ENCODE measurements around the gene MCRIP1. TPM values are rescaled to one million over a fixed set of nuclear protein-coding genes. Genes with fewer than 3 reads are reported as not detected.
A peak's percentile ranks its signal among the peaks of the same experiment; 100 is the strongest.

The MCRIP1 gene
- total and polyA plus RNA-seq, 2 of the 13 experiments (the other 11 are each of a cell fraction or from before 2014, with no cell fraction given), result 79.7 to 84.9 TPM

DNA sequence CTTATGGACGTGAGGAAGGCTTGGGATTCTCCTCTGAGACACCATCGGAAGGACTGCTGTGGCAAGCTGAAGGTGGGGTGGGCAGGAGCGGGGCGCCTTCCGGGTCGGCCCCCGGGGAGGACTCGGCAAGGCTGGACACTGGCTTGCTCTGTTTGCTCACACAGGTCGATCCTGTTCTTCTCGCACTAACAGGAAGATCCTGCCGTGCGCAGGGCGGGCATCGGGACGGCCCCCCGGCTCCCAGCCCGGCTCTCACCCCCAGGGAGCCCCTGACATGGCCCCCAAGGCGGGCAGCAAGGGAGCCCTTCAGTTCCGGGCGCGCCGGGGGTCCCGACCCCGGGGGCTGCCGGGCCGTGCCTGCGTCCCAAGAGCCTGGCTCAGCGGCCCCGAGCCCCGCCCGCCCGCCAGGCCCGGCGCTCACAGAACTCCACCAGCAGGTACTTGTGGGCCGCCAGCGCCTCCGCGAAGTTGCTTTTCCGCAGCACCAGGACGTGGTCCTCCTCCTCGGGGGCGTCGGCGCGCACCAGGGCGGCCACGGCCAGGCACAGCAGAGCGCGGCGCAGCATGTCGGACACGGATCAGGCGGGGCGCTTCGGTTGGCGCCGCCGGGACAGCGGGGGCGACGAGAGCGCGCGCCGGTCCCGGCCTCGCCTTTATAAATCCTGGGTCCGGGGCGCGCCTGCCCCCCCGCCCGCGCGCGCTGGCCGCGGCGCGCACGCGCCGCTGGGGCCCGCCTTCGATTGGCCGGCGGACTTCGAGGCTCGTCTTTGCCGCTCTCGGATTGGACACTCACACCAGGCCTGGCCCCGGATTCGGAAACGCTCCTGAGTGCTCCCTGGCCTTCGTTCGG lies 27.0 kb upstream of the MCRIP1 start, which contains the start of gene P4HB (continued):
- no peak for TF ChIP-seq BCL3 (CRISPR knock-in tag; IDR thresholded peaks at IDR 0.05)
- peak; percentile 46; the same call in 1 of the 2 replicates for TF ChIP-seq ZNF691 (CRISPR knock-in tag; IDR thresholded peaks at IDR 0.05; ENCODE audit: borderline replicate concordance, low read depth)
- TF ChIP-seq GATA4 (IDR thresholded peaks at IDR 0.05; ENCODE audit: borderline replicate concordance, low read depth), result peak; percentile 71; the same call in 1 of the 2 replicates
- peak; percentile 54; the same call in 1 of the 2 replicates for TF ChIP-seq ELF1 (CRISPR knock-in tag; IDR thresholded peaks at IDR 0.05)
- TF ChIP-seq MXI1 (IDR thresholded peaks at IDR 0.05; ENCODE audit: borderline replicate concordance, low read depth, low read length), result peak; percentile 85; the same call in 2 of the 3 replicates
- peak; percentile 76; the same call in 1 of the 2 replicates for TF ChIP-seq ZFP62 (CRISPR knock-in tag; IDR thresholded peaks at IDR 0.05)
- no peak; the same call in 1 of the 2 replicates for TF ChIP-seq ZBTB20 (CRISPR knock-in tag; IDR thresholded peaks at IDR 0.05; ENCODE audit: borderline replicate concordance, low read depth)
- TF ChIP-seq POGZ (CRISPR knock-in tag; IDR thresholded peaks at IDR 0.05), result no peak
- no peak for TF ChIP-seq FOXA3 (CRISPR knock-in tag; IDR thresholded peaks at IDR 0.05)
- TF ChIP-seq MEIS2 (CRISPR knock-in tag; IDR thresholded peaks at IDR 0.05), result 0 out of 2 replicates have a peak, but pooled peaks have one; percentile 72
- TF ChIP-seq, protein P1, sequence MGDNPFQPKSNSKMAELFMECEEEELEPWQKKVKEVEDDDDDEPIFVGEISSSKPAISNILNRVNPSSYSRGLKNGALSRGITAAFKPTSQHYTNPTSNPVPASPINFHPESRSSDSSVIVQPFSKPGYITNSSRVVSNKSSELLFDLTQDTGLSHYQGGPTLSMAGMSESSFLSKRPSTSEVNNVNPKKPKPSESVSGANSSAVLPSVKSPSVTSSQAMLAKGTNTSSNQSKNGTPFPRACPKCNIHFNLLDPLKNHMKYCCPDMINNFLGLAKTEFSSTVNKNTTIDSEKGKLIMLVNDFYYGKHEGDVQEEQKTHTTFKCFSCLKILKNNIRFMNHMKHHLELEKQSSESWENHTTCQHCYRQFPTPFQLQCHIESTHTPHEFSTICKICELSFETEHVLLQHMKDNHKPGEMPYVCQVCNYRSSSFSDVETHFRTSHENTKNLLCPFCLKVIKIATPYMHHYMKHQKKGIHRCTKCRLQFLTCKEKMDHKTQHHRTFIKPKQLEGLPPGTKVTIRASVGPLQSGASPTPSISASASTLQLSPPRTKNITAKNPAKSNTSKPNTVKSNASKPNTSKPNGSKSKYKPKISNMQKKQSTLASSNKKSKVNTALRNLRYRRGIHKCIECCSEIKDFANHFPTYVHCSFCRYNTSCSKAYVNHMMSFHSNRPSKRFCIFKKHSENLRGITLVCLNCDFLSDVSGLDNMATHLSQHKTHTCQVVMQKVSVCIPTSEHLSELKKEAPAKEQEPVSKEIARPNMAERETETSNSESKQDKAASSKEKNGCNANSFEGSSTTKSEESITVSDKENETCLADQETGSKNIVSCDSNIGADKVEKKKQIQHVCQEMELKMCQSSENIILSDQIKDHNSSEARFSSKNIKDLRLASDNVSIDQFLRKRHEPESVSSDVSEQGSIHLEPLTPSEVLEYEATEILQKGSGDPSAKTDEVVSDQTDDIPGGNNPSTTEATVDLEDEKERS (CRISPR knock-in tag; IDR thresholded peaks at IDR 0.05), result peak; percentile 43
- TF ChIP-seq ZFX (CRISPR knock-in tag; IDR thresholded peaks at IDR 0.05; ENCODE audit: low read depth), result peak; percentile 78
- no peak; the same call in 1 of the 2 replicates for TF ChIP-seq HOXA3 (CRISPR knock-in tag; IDR thresholded peaks at IDR 0.05)
- TF ChIP-seq, protein P2, sequence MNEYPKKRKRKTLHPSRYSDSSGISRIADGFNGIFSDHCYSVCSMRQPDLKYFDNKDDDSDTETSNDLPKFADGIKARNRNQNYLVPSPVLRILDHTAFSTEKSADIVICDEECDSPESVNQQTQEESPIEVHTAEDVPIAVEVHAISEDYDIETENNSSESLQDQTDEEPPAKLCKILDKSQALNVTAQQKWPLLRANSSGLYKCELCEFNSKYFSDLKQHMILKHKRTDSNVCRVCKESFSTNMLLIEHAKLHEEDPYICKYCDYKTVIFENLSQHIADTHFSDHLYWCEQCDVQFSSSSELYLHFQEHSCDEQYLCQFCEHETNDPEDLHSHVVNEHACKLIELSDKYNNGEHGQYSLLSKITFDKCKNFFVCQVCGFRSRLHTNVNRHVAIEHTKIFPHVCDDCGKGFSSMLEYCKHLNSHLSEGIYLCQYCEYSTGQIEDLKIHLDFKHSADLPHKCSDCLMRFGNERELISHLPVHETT (CRISPR knock-in tag; conservative IDR thresholded peaks at IDR 0.05), result no peak
- TF ChIP-seq FOXA1 (IDR thresholded peaks at IDR 0.05), result no peak
- TF ChIP-seq FOXA1 (CRISPR knock-in tag; IDR thresholded peaks at IDR 0.05), result 0 out of 2 replicates have a peak, but pooled peaks have one; percentile 9
- TF ChIP-seq ARNT2 (CRISPR knock-in tag; IDR thresholded peaks at IDR 0.05; ENCODE audit: low read depth), result peak; percentile 97
- TF ChIP-seq POLR2A (IDR thresholded peaks at IDR 0.05; ENCODE audit: insufficient read depth in 1 of 2, low read depth in 2 of 2, low read length in 2 of 2), result peak in 1 of 2 experiments; percentile 97; a peak in 2 of 4 replicates
- no peak; the same call in 1 of the 2 replicates for TF ChIP-seq JDP2 (CRISPR knock-in tag; IDR thresholded peaks at IDR 0.05; ENCODE audit: borderline replicate concordance)
- TF ChIP-seq ZBTB7A (CRISPR knock-in tag; IDR thresholded peaks at IDR 0.05), result peak; percentile 22; the same call in 1 of the 2 replicates
- TF ChIP-seq, protein P3, sequence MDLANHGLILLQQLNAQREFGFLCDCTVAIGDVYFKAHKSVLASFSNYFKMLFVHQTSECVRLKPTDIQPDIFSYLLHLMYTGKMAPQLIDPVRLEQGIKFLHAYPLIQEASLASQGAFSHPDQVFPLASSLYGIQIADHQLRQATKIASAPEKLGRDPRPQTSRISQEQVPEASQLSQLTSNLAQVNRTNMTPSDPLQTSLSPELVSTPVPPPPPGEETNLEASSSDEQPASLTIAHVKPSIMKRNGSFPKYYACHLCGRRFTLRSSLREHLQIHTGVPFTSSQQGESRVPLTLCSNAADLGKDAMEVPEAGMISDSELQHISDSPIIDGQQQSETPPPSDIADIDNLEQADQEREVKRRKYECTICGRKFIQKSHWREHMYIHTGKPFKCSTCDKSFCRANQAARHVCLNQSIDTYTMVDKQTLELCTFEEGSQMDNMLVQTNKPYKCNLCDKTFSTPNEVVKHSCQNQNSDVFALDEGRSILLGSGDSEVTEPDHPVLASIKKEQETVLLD (CRISPR knock-in tag; IDR thresholded peaks at IDR 0.05; ENCODE audit: low read depth), result peak; percentile 89
- 0 out of 2 replicates have a peak, but pooled peaks have one; percentile 58 for TF ChIP-seq ZNF713 (CRISPR knock-in tag; IDR thresholded peaks at IDR 0.05)
